Hindlimb muscle (tissue), 1 donor: ENCODE measurements around the gene SMARCC1. TPM values are rescaled to one million over a fixed set of nuclear protein-coding genes. Genes with fewer than 3 reads are reported as not detected.

Experiments used
- DNase-seq: peaks from one replicate; pipeline ENCODE4 v3.0.0-alpha.2; 2013
- polyA plus RNA-seq: library from polyadenylated mRNA; unstranded; fragments of 120-200 nt; gene quantifications from one replicate; pipeline ENCODE4 v1.2.1, GENCODE V29; 2013; ENCODE audit not compliant: insufficient read length

The SMARCC1 gene
- polyA plus RNA-seq, 1 donor = 62.5 TPM

GRCh38 chr3:47540281-47540680, 241.4 kb downstream of the SMARCC1 start:
- no peak for DNase-seq

- no peak for DNase-seq
These were observed 244.7 kb downstream of the SMARCC1 start for GRCh38 chr3:47536967-47537366.

- no peak for DNase-seq
These were observed 245.3 kb downstream of the SMARCC1 start for GRCh38 chr3:47536221-47536891.

Other genes starting within 250 kb of the SMARCC1 start
- 1.6 TPM for gene CSPG5, start 203.0 kb downstream of the SMARCC1 start, polyA plus RNA-seq
- 44.7 TPM for gene DHX30, start 21.2 kb upstream of the SMARCC1 start, polyA plus RNA-seq
- 358 TPM for gene MAP4, start 234.5 kb upstream of the SMARCC1 start, polyA plus RNA-seq